HepG2 (cell line): ENCODE data around the gene NT5DC4. TPM values are rescaled to one million over a fixed set of nuclear protein-coding genes. Genes with fewer than 3 reads are reported as not detected.

ENCODE experiments used
- ATAC-seq: fragments of 200-7000 bp; cut with Tn5 transposase; 3 replicates; pipeline ENCODE4 v1.9.1; 2020; ENCODE audit warnings: mild to moderate bottlenecking, moderate library complexity
- BruUV-seq: library from RNA; stranded (reverse); fragments of 400-500 nt; replicated peaks from 2 replicates; lab custom pipeline; 2021; lab: Mats Ljungman, UMichigan
- CTCF ChIA-PET: fragments of 300-600 bp; formaldehyde crosslinking; extraction: SDS; loops from one replicate; lab custom pipeline; 2021; ENCODE audit warnings: low total read pairs, inconsistent platforms, low intra/inter-chr PET ratio; lab: Yijun Ruan, JAX
- POLR2A ChIA-PET: fragments of 350-600 bp; sonication (Branson Sonifier 250); formaldehyde crosslinking; loops from one replicate; lab custom pipeline; 2020; ENCODE audit warnings: antibody characterized with exemption, inconsistent platforms; lab: Yijun Ruan, JAX
- DNase-seq: peaks from one replicate; pipeline ENCODE4 v3.0.0-alpha.2; 2015; ENCODE audit warnings: low spot score
- FAIRE-seq: peaks from 3 replicates; lab custom pipeline; 2011; peaks lifted over from hg19 to GRCh38; lab: Jason Lieb, UNC
- H2AFZ ChIP-seq: one replicate; pipeline ENCODE4 v1.6.1; 2011; ENCODE audit warnings: low read length, inconsistent platforms
- H3K27ac ChIP-seq: fragments of 300-600 bp; 3 replicates; pipeline ENCODE4 v1.8.0; 2011; ENCODE audit warnings: mixed run types, mild to moderate bottlenecking, mixed read lengths, low read length, inconsistent platforms; ENCODE audit not compliant: insufficient read depth; ENCODE audit errors: extremely low read length
- H3K27me3 ChIP-seq, 2 experiments: fragments of 200-600 bp in 1 of 2; 2 replicates in 1 of 2; 3 replicates in 1 of 2; pipeline versions ENCODE4 v1.6.0 to v1.8.0; 2011; ENCODE audit warnings: low read length in 2 of 2, mild to moderate bottlenecking in 2 of 2, moderate library complexity in 2 of 2, inconsistent platforms in 1 of 2; ENCODE audit not compliant: insufficient read depth in 2 of 2, control insufficient read depth in 1 of 2
- H3K36me3 ChIP-seq, 2 experiments: fragments of 200-600 bp in 1 of 2; replicated peaks in 1 of 2; 2 replicates in 1 of 2; 3 replicates in 1 of 2; pipeline versions ENCODE4 v1.5.1 to v1.8.0; 2011; ENCODE audit warnings: low read length in 2 of 2, inconsistent platforms in 1 of 2; ENCODE audit not compliant: insufficient read depth in 2 of 2, control insufficient read depth in 1 of 2
- H3K4me1 ChIP-seq: 2 replicates; pipeline ENCODE4 v1.5.1; 2012; ENCODE audit warnings: low read length, inconsistent platforms; ENCODE audit not compliant: insufficient read depth
- H3K4me2 ChIP-seq: 2 replicates; pipeline ENCODE4 v1.6.0; 2011; ENCODE audit warnings: low read depth, low read length, inconsistent platforms
- H3K4me3 ChIP-seq, 3 experiments: fragments of 200-600 bp in 1 of 3; sonication (generic), shearing (Covaris generic) in 1 of 3; replicated peaks in 1 of 3; 2 replicates each; pipeline ENCODE4 v1.5.1; 2011 to 2016; ENCODE audit warnings: low read length in 3 of 3, inconsistent platforms in 2 of 3, low read depth in 2 of 3, mild to moderate bottlenecking in 2 of 3, control low read depth in 1 of 3, mixed read lengths in 1 of 3; ENCODE audit not compliant: insufficient read depth in 1 of 3
- H3K79me2 ChIP-seq: one replicate; pipeline ENCODE4 v1.6.1; 2011; ENCODE audit warnings: low read length, inconsistent platforms; ENCODE audit not compliant: insufficient read depth
- H3K9ac ChIP-seq: 2 replicates; pipeline ENCODE4 v1.6.0; 2011; ENCODE audit warnings: mild to moderate bottlenecking, low read depth, low read length, inconsistent platforms; ENCODE audit not compliant: insufficient read depth
- H3K9me3 ChIP-seq: 2 replicates; pipeline ENCODE4 v1.5.1; 2012; ENCODE audit warnings: mild to moderate bottlenecking, low read length
- H4K20me1 ChIP-seq: 2 replicates; pipeline ENCODE4 v1.6.0; 2011; ENCODE audit warnings: inconsistent platforms, mild to moderate bottlenecking, low read length, moderate library complexity; ENCODE audit not compliant: insufficient read depth
- FOXA3 ChIP-seq: IDR thresholded peaks from 2 replicates; pipeline ENCODE4 v1.6.1; 2016; ENCODE audit warnings: missing genetic modification reagents, missing compliant biosample characterization
- IRF2 ChIP-seq: IDR thresholded peaks from 2 replicates; pipeline ENCODE4 v1.6.1; 2018; ENCODE audit warnings: missing genetic modification reagents, missing compliant biosample characterization
- MEIS2 ChIP-seq: sonication (generic); formaldehyde crosslinking; IDR thresholded peaks from 2 replicates; pipeline ENCODE4 v1.9.0; 2021; ENCODE audit warnings: mild to moderate bottlenecking, missing genetic modification reagents
- NR3C1 ChIP-seq: sonication (generic); formaldehyde crosslinking; IDR thresholded peaks from 2 replicates; pipeline ENCODE4 v1.4.0; 2020; ENCODE audit warnings: missing genetic modification reagents
- ZSCAN31 ChIP-seq: sonication (generic); formaldehyde crosslinking; IDR thresholded peaks from 2 replicates; pipeline ENCODE4 v1.5.0; 2020; ENCODE audit warnings: low read depth, mild to moderate bottlenecking, missing genetic modification reagents
- WGBS: methylation state at CpG from one replicate; pipeline ENCODE4 v1.1.6; 2017; ENCODE audit warnings: low lambda C conversion rate; 5-methylcytosine and 5-hydroxymethylcytosine counted together
- in situ Hi-C: cut with HindIII; loops from 2 replicates; pipeline ENCODE4 v1.10.0; 2017; ENCODE audit warnings: low pct_unique_long_range_greater_than_20kb; ENCODE audit not compliant: extremely low pct_ligation_motif_present
- intact Hi-C: fragments of 100-400 bp; cut with micrococcal nuclease; formaldehyde crosslinking; loops from one replicate; pipeline ENCODE4 v1.10.0; 2022; ENCODE audit not compliant: unreplicated experiment
- polyA plus RNA-seq, 8 experiments: library from polyadenylated mRNA; depleted of rRNA in 3 of 8; stranded (reverse) in 7 of 8; unstranded in 1 of 8; fragments of >200 nt; fragmentation: Illumina TruSeq in 4 of 8; extraction: Trizol in 4 of 8; gene quantifications; 2 replicates each; pipeline versions ENCODE4 v1.2.1 to v1.2.3, GENCODE V29; 2011 to 2016; ENCODE audit warnings: low read depth in 4 of 8, missing spikeins in 1 of 8, mixed read lengths in 1 of 8; ENCODE audit not compliant: insufficient read depth in 1 of 8
- total RNA-seq, 5 experiments: library from RNA; depleted of rRNA; stranded (reverse); fragments of >200 nt; fragmentation: Illumina TruSeq; extraction: Trizol; gene quantifications; 2 replicates each; pipeline ENCODE4 v1.2.3, GENCODE V29; 2016; ENCODE audit warnings: low read depth in 1 of 5
- TF ChIP-seq, protein P1 (sequence below): sonication (generic); formaldehyde crosslinking; IDR thresholded peaks from 2 replicates; pipeline ENCODE4 v1.4.0; 2020; ENCODE audit warnings: missing genetic modification reagents
- TF ChIP-seq, protein P2 (sequence below): sonication (generic); formaldehyde crosslinking; IDR thresholded peaks from 2 replicates; pipeline ENCODE4 v1.4.0; 2020; ENCODE audit warnings: missing genetic modification reagents
- TF ChIP-seq, protein P3 (sequence below): sonication (generic); formaldehyde crosslinking; IDR thresholded peaks from 2 replicates; pipeline ENCODE4 v1.8.1; 2022; ENCODE audit warnings: mild to moderate bottlenecking, missing genetic modification reagents

NT5DC4 gene
- total and polyA plus RNA-seq, 2 of the 13 experiments (the other 11 are each of a cell fraction or from before 2014, with no cell fraction given): 0.04 to 4.2 TPM

DNA sequence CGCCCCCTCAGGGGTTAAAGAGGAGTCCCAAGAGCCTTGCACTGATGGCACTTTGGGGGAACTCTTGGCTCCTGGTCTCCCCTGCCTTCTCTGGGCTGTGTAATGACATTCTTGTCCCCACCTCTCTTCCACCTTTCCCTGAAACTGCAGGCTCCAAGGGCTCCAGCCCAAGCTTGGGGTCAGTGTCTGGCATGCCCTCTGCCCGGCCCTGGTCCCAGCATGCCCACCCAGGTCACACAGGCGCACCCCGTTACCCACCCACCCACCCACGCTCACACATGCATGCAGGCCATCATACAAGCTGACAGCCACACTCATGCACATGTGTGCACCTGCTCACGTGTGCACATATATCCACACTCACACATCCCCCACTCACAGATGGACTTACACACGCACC lies 6.9 kb upstream of the NT5DC4 start (continued):
- TF ChIP-seq, protein P1, sequence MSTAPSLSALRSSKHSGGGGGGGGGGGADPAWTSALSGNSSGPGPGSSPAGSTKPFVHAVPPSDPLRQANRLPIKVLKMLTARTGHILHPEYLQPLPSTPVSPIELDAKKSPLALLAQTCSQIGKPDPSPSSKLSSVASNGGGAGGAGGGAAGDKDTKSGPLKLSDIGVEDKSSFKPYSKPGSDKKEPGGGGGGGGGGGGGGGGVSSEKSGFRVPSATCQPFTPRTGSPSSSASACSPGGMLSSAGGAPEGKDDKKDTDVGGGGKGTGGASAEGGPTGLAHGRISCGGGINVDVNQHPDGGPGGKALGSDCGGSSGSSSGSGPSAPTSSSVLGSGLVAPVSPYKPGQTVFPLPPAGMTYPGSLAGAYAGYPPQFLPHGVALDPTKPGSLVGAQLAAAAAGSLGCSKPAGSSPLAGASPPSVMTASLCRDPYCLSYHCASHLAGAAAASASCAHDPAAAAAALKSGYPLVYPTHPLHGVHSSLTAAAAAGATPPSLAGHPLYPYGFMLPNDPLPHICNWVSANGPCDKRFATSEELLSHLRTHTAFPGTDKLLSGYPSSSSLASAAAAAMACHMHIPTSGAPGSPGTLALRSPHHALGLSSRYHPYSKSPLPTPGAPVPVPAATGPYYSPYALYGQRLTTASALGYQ: no peak
- no peak for TF ChIP-seq FOXA3
- no peak for TF ChIP-seq MEIS2 (CRISPR knock-in tag)

DNA sequence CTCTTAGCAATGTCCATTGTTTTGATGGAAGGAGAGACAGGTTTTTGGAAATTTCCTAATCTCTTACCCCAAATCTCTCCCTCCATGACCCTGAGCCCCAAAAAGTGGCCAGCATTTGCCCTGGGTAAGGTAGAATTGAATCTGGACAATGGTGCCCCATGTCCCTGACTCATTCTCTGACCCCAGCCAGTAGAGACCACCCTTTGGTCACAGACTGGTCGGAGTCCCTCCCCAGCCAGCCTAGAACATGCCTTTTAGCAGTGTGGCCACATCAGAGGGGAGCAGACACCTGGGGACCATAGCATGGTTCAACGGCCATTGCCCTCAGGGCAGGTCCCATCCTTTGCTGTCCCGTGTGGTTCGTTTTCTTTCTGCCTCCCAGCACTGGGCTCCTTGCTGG lies 6.5 kb upstream of the NT5DC4 start:
- BruUV-seq: no TSS peak
- Histone ChIP-seq H3K9ac (no peak overlapping the region), H3K9me3 (no peaks in the 10 kb centered on the region), H3K4me3 (no peak overlapping the region), H2AFZ (no peak overlapping the region), H3K4me2 (no peak overlapping the region), H3K79me2 (no peaks in the 10 kb centered on the region), H3K4me1 (peaks cover 15% of the 10 kb centered on the region), H3K27ac (no peak overlapping the region), H3K36me3 (no peaks in the 10 kb centered on the region), H4K20me1 (no peaks in the 10 kb centered on the region), H3K27me3 (peaks cover 0 to 33% of the 10 kb centered on the region in 2 experiments; a peak in 3 of 5 replicates)
- 22% methylated on average over 4 of the region's 4 CpGs for WGBS
- ChIA-PET POLR2A (no interaction called here), CTCF (no interaction called here)
- in situ Hi-C loops: no loop called here
- FAIRE-seq (no peak), DNase-seq (no peak), ATAC-seq (no peak)
- intact Hi-C loops: no loop called here
- TF ChIP-seq, protein P2, sequence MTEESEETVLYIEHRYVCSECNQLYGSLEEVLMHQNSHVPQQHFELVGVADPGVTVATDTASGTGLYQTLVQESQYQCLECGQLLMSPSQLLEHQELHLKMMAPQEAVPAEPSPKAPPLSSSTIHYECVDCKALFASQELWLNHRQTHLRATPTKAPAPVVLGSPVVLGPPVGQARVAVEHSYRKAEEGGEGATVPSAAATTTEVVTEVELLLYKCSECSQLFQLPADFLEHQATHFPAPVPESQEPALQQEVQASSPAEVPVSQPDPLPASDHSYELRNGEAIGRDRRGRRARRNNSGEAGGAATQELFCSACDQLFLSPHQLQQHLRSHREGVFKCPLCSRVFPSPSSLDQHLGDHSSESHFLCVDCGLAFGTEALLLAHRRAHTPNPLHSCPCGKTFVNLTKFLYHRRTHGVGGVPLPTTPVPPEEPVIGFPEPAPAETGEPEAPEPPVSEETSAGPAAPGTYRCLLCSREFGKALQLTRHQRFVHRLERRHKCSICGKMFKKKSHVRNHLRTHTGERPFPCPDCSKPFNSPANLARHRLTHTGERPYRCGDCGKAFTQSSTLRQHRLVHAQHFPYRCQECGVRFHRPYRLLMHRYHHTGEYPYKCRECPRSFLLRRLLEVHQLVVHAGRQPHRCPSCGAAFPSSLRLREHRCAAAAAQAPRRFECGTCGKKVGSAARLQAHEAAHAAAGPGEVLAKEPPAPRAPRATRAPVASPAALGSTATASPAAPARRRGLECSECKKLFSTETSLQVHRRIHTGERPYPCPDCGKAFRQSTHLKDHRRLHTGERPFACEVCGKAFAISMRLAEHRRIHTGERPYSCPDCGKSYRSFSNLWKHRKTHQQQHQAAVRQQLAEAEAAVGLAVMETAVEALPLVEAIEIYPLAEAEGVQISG (CRISPR knock-in tag): no peak
- TF ChIP-seq ZSCAN31 (no peak), IRF2 (CRISPR knock-in tag) (no peak), NR3C1 (no peak)
- TF ChIP-seq, protein P3, sequence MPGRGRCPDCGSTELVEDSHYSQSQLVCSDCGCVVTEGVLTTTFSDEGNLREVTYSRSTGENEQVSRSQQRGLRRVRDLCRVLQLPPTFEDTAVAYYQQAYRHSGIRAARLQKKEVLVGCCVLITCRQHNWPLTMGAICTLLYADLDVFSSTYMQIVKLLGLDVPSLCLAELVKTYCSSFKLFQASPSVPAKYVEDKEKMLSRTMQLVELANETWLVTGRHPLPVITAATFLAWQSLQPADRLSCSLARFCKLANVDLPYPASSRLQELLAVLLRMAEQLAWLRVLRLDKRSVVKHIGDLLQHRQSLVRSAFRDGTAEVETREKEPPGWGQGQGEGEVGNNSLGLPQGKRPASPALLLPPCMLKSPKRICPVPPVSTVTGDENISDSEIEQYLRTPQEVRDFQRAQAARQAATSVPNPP (CRISPR knock-in tag): no peak
